HepG2 (cell line): Measurements from ENCODE around the gene RTN3. TPM values are rescaled to one million over a fixed set of nuclear protein-coding genes. Genes with fewer than 3 reads are reported as not detected.
A peak's percentile ranks its signal among the peaks of the same experiment; 100 is the strongest.

ENCODE experiments used
- ATAC-seq: fragments of 200-7000 bp; cut with Tn5 transposase; 3 replicates; pipeline ENCODE4 v1.9.1; 2020; ENCODE audit warnings: mild to moderate bottlenecking, moderate library complexity
- Bru-seq: library from RNA; stranded (reverse); fragments of 400-500 nt; gene quantifications from one replicate; lab custom pipeline; 2021; lab: Mats Ljungman, UMichigan
- BruChase-seq, 2 experiments: library from RNA; stranded (reverse); fragments of 400-500 nt; gene quantifications; one replicate each; lab custom pipeline; 2021; lab: Mats Ljungman, UMichigan
- BruUV-seq: library from RNA; stranded (reverse); fragments of 400-500 nt; replicated peaks from 2 replicates; lab custom pipeline; 2021; lab: Mats Ljungman, UMichigan
- CTCF ChIA-PET: fragments of 300-600 bp; formaldehyde crosslinking; extraction: SDS; loops from one replicate; lab custom pipeline; 2021; ENCODE audit warnings: low total read pairs, inconsistent platforms, low intra/inter-chr PET ratio; lab: Yijun Ruan, JAX
- POLR2A ChIA-PET: fragments of 350-600 bp; sonication (Branson Sonifier 250); formaldehyde crosslinking; loops from one replicate; lab custom pipeline; 2020; ENCODE audit warnings: antibody characterized with exemption, inconsistent platforms; lab: Yijun Ruan, JAX
- DNase-seq: peaks from one replicate; pipeline ENCODE4 v3.0.0-alpha.2; 2015; ENCODE audit warnings: low spot score
- FAIRE-seq: peaks from 3 replicates; lab custom pipeline; 2011; peaks lifted over from hg19 to GRCh38; lab: Jason Lieb, UNC
- H2AFZ ChIP-seq: one replicate; pipeline ENCODE4 v1.6.1; 2011; ENCODE audit warnings: low read length, inconsistent platforms
- H3K27ac ChIP-seq: fragments of 300-600 bp; 3 replicates; pipeline ENCODE4 v1.8.0; 2011; ENCODE audit warnings: mixed run types, mild to moderate bottlenecking, mixed read lengths, low read length, inconsistent platforms; ENCODE audit not compliant: insufficient read depth; ENCODE audit errors: extremely low read length
- H3K27me3 ChIP-seq, 2 experiments: fragments of 200-600 bp in 1 of 2; 2 replicates in 1 of 2; 3 replicates in 1 of 2; pipeline versions ENCODE4 v1.6.0 to v1.8.0; 2011; ENCODE audit warnings: low read length in 2 of 2, mild to moderate bottlenecking in 2 of 2, moderate library complexity in 2 of 2, inconsistent platforms in 1 of 2; ENCODE audit not compliant: insufficient read depth in 2 of 2, control insufficient read depth in 1 of 2
- H3K36me3 ChIP-seq, 2 experiments: fragments of 200-600 bp in 1 of 2; replicated peaks in 1 of 2; 2 replicates in 1 of 2; 3 replicates in 1 of 2; pipeline versions ENCODE4 v1.5.1 to v1.8.0; 2011; ENCODE audit warnings: low read length in 2 of 2, inconsistent platforms in 1 of 2; ENCODE audit not compliant: insufficient read depth in 2 of 2, control insufficient read depth in 1 of 2
- H3K4me1 ChIP-seq: 2 replicates; pipeline ENCODE4 v1.5.1; 2012; ENCODE audit warnings: low read length, inconsistent platforms; ENCODE audit not compliant: insufficient read depth
- H3K4me2 ChIP-seq: 2 replicates; pipeline ENCODE4 v1.6.0; 2011; ENCODE audit warnings: low read depth, low read length, inconsistent platforms
- H3K4me3 ChIP-seq, 3 experiments: fragments of 200-600 bp in 1 of 3; sonication (generic), shearing (Covaris generic) in 1 of 3; replicated peaks in 1 of 3; 2 replicates each; pipeline ENCODE4 v1.5.1; 2011 to 2016; ENCODE audit warnings: low read length in 3 of 3, inconsistent platforms in 2 of 3, low read depth in 2 of 3, mild to moderate bottlenecking in 2 of 3, control low read depth in 1 of 3, mixed read lengths in 1 of 3; ENCODE audit not compliant: insufficient read depth in 1 of 3
- H3K79me2 ChIP-seq: one replicate; pipeline ENCODE4 v1.6.1; 2011; ENCODE audit warnings: low read length, inconsistent platforms; ENCODE audit not compliant: insufficient read depth
- H3K9ac ChIP-seq: 2 replicates; pipeline ENCODE4 v1.6.0; 2011; ENCODE audit warnings: mild to moderate bottlenecking, low read depth, low read length, inconsistent platforms; ENCODE audit not compliant: insufficient read depth
- H3K9me3 ChIP-seq: 2 replicates; pipeline ENCODE4 v1.5.1; 2012; ENCODE audit warnings: mild to moderate bottlenecking, low read length
- H4K20me1 ChIP-seq: 2 replicates; pipeline ENCODE4 v1.6.0; 2011; ENCODE audit warnings: inconsistent platforms, mild to moderate bottlenecking, low read length, moderate library complexity; ENCODE audit not compliant: insufficient read depth
- DRAP1 ChIP-seq: IDR thresholded peaks from 2 replicates; pipeline ENCODE4 v1.6.1; 2016; ENCODE audit warnings: missing genetic modification reagents, missing compliant biosample characterization
- GATAD2A ChIP-seq: IDR thresholded peaks from 2 replicates; pipeline ENCODE4 v1.6.1; 2016
- GFI1 ChIP-seq: sonication (generic); formaldehyde crosslinking; IDR thresholded peaks from 2 replicates; pipeline ENCODE4 v1.5.0; 2020; ENCODE audit warnings: missing genetic modification reagents, mild to moderate bottlenecking, borderline replicate concordance
- KLF11 ChIP-seq: IDR thresholded peaks from 2 replicates; pipeline ENCODE4 v1.6.1; 2016; ENCODE audit warnings: missing compliant biosample characterization
- KLF6 ChIP-seq: IDR thresholded peaks from 2 replicates; pipeline ENCODE4 v1.8.0; 2016; ENCODE audit warnings: missing biosample characterization, missing genetic modification reagents
- LBX2 ChIP-seq: sonication (generic); formaldehyde crosslinking; IDR thresholded peaks from 2 replicates; pipeline ENCODE4 v1.5.0; 2020; ENCODE audit warnings: missing genetic modification reagents, mild to moderate bottlenecking, borderline replicate concordance
- NKX3-1 ChIP-seq: sonication (generic); formaldehyde crosslinking; IDR thresholded peaks from 2 replicates; pipeline ENCODE4 v1.5.0; 2020; ENCODE audit warnings: missing genetic modification reagents
- NONO ChIP-seq, 2 experiments: fragments of 450-650 bp in 1 of 2; sonication (generic) in 1 of 2; formaldehyde crosslinking in 1 of 2; IDR thresholded peaks in 1 of 2; conservative IDR thresholded peaks in 1 of 2; 2 replicates each; pipeline versions ENCODE4 v1.6.1 to v1.8.0; 2017 to 2022; ENCODE audit warnings: mild to moderate bottlenecking in 1 of 2, missing genetic modification reagents in 1 of 2, moderate library complexity in 1 of 2
- ZFP36 ChIP-seq: fragments of 150-350 bp; IDR thresholded peaks from 2 replicates; pipeline ENCODE4 v1.6.1; 2018; ENCODE audit warnings: borderline replicate concordance, low read length, low read depth; ENCODE audit not compliant: partially characterized antibody
- ZNF496 ChIP-seq: sonication (generic); formaldehyde crosslinking; IDR thresholded peaks from 2 replicates; pipeline ENCODE4 v1.8.1; 2023; ENCODE audit warnings: mild to moderate bottlenecking, moderate library complexity, missing genetic modification reagents; ENCODE audit not compliant: insufficient replicate concordance
- WGBS: methylation state at CpG from one replicate; pipeline ENCODE4 v1.1.6; 2017; ENCODE audit warnings: low lambda C conversion rate; 5-methylcytosine and 5-hydroxymethylcytosine counted together
- in situ Hi-C: cut with HindIII; loops from 2 replicates; pipeline ENCODE4 v1.10.0; 2017; ENCODE audit warnings: low pct_unique_long_range_greater_than_20kb; ENCODE audit not compliant: extremely low pct_ligation_motif_present
- intact Hi-C: fragments of 100-400 bp; cut with micrococcal nuclease; formaldehyde crosslinking; loops from one replicate; pipeline ENCODE4 v1.10.0; 2022; ENCODE audit not compliant: unreplicated experiment
- long read RNA-seq, 2 experiments: library from RNA in 1 of 2; library from polyadenylated mRNA in 1 of 2; stranded (forward) in 1 of 2; unstranded in 1 of 2; transcript quantifications; one replicate each; pipeline ENCODE4 v2.0.0, GENCODE V29; 2019 to 2022
- polyA minus RNA-seq, 3 experiments: library from RNA; depleted of rRNA, polyadenylated mRNA; stranded (reverse); fragments of >200 nt; gene quantifications; 2 replicates each; pipeline ENCODE4 v1.2.3, GENCODE V29; 2011; ENCODE audit warnings: low replicate concordance in 1 of 3
- polyA plus RNA-seq, 8 experiments: library from polyadenylated mRNA; depleted of rRNA in 3 of 8; stranded (reverse) in 7 of 8; unstranded in 1 of 8; fragments of >200 nt; fragmentation: Illumina TruSeq in 4 of 8; extraction: Trizol in 4 of 8; gene quantifications; 2 replicates each; pipeline versions ENCODE4 v1.2.1 to v1.2.3, GENCODE V29; 2011 to 2016; ENCODE audit warnings: low read depth in 4 of 8, missing spikeins in 1 of 8, mixed read lengths in 1 of 8; ENCODE audit not compliant: insufficient read depth in 1 of 8
- total RNA-seq, 5 experiments: library from RNA; depleted of rRNA; stranded (reverse); fragments of >200 nt; fragmentation: Illumina TruSeq; extraction: Trizol; gene quantifications; 2 replicates each; pipeline ENCODE4 v1.2.3, GENCODE V29; 2016; ENCODE audit warnings: low read depth in 1 of 5
- TF ChIP-seq, protein P1 (sequence below): IDR thresholded peaks from 2 replicates; pipeline ENCODE4 v1.6.1; 2016; ENCODE audit warnings: mild to moderate bottlenecking, missing biosample characterization, missing genetic modification reagents

Gene RTN3, protein sequence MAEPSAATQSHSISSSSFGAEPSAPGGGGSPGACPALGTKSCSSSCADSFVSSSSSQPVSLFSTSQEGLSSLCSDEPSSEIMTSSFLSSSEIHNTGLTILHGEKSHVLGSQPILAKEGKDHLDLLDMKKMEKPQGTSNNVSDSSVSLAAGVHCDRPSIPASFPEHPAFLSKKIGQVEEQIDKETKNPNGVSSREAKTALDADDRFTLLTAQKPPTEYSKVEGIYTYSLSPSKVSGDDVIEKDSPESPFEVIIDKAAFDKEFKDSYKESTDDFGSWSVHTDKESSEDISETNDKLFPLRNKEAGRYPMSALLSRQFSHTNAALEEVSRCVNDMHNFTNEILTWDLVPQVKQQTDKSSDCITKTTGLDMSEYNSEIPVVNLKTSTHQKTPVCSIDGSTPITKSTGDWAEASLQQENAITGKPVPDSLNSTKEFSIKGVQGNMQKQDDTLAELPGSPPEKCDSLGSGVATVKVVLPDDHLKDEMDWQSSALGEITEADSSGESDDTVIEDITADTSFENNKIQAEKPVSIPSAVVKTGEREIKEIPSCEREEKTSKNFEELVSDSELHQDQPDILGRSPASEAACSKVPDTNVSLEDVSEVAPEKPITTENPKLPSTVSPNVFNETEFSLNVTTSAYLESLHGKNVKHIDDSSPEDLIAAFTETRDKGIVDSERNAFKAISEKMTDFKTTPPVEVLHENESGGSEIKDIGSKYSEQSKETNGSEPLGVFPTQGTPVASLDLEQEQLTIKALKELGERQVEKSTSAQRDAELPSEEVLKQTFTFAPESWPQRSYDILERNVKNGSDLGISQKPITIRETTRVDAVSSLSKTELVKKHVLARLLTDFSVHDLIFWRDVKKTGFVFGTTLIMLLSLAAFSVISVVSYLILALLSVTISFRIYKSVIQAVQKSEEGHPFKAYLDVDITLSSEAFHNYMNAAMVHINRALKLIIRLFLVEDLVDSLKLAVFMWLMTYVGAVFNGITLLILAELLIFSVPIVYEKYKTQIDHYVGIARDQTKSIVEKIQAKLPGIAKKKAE
- total RNA-seq (2016; rRNA removed; fragmentation: Illumina TruSeq; extraction: Trizol) (25.3 and 32.2 TPM in 2 replicates), polyA plus RNA-seq (2011; rRNA removed) (40.9 and 41.1 TPM in 2 replicates), polyA minus RNA-seq (2011; rRNA and poly(A)+ RNA removed; ENCODE audit: low replicate concordance) (63.3 and 204 TPM in 2 replicates), Bru-seq, nascent RNA (percentile 65 among the genes with signal in this experiment), BruChase-seq, experiment 1, labeled RNA remaining after a 6-hour chase (percentile 79 among the genes with signal in this experiment), BruChase-seq, experiment 2, labeled RNA remaining after a 2-hour chase (percentile 71 among the genes with signal in this experiment)
- 6.0 and 7.1 TPM in 2 replicates for total RNA-seq (2016; cell fraction: cytosol; rRNA removed; fragmentation: Illumina TruSeq; extraction: Trizol; ENCODE audit: low read depth)
- 24.1 and 33.0 TPM in 2 replicates for total RNA-seq (2016; cell fraction: insoluble cytoplasmic fraction; rRNA removed; fragmentation: Illumina TruSeq; extraction: Trizol)
- total RNA-seq (2016; cell fraction: membrane; rRNA removed; fragmentation: Illumina TruSeq; extraction: Trizol) = 18.8 and 21.8 TPM in 2 replicates
- total RNA-seq (2016; cell fraction: nucleus; rRNA removed; fragmentation: Illumina TruSeq; extraction: Trizol) = 37.5 and 48.5 TPM in 2 replicates
- 27.7 and 44.5 TPM in 2 replicates for polyA plus RNA-seq (2011; cell fraction: cytosol; rRNA removed)
- 13.5 and 18.5 TPM in 2 replicates for polyA plus RNA-seq (2011; cell fraction: nucleus; rRNA removed)
- polyA plus RNA-seq (2012) = 63.0 and 66.0 TPM in 2 replicates
- polyA plus RNA-seq (2016; cell fraction: cytosol; fragmentation: Illumina TruSeq; extraction: Trizol; ENCODE audit: low read depth) = 11.5 and 12.5 TPM in 2 replicates
- 44.2 and 48.6 TPM in 2 replicates for polyA plus RNA-seq (2016; cell fraction: insoluble cytoplasmic fraction; fragmentation: Illumina TruSeq; extraction: Trizol; ENCODE audit: low read depth)
- polyA plus RNA-seq (2016; cell fraction: membrane; fragmentation: Illumina TruSeq; extraction: Trizol; ENCODE audit: low read depth) = 24.5 and 24.9 TPM in 2 replicates
- 94.3 and 102 TPM in 2 replicates for polyA plus RNA-seq (2016; cell fraction: nucleus; fragmentation: Illumina TruSeq; extraction: Trizol; ENCODE audit: insufficient read depth, low read depth)
- polyA minus RNA-seq (2011; cell fraction: cytosol; rRNA and poly(A)+ RNA removed) = 40.9 and 50.4 TPM in 2 replicates
- 16.9 and 23.7 TPM in 2 replicates for polyA minus RNA-seq (2011; cell fraction: nucleus; rRNA and poly(A)+ RNA removed)
- long read RNA-seq, experiment 1, transcript RTN3-208 (7 exons, 2,532 nt) = major isoform, 141 of 158 reads
- long read RNA-seq, experiment 1, partial matches to known transcripts = 8 of 158 reads
- long read RNA-seq, experiment 1, other reads (novel, unspliced or antisense) = 5 of 158 reads
- long read RNA-seq, experiment 2, transcript RTN3-208 (7 exons, 2,532 nt) = major isoform, 128 of 218 reads
- long read RNA-seq, experiment 2, transcript RTN3-203 (6 exons, 2,524 nt) = minor isoform, 7 of 218 reads
- long read RNA-seq, experiment 2, partial matches to known transcripts = 77 of 218 reads
- long read RNA-seq, experiment 2, other reads (novel, unspliced or antisense) = 6 of 218 reads

GRCh38 chr11:63681321-63682065 is at the start of gene RTN3:
Gene RTN3, plus strand, starts transcription at chr11:63681500. Its CDS starts 137 bp downstream, at chr11:63681637.
- FAIRE-seq (no peak), DNase-seq (peak; percentile 91), ATAC-seq (peak; percentile 89)
- in situ Hi-C loops (no loop called here), intact Hi-C loops (loop anchor here (5.0 kb wide), 1 partner anchor 56 kb away; no protein-coding TSS in a partner anchor)
- peak within 1 kb of the TSS; percentile 78 to 83 (median 79) for H3K4me3 ChIP-seq
- CTCF ChIA-PET = no interaction called here
- BruUV-seq = no TSS peak
- no peaks in the 10 kb centered on the region; the same call in 1 of the 2 replicates for H4K20me1 ChIP-seq
- POLR2A ChIA-PET = interaction anchor here (0.6 to 2.8 kb wide), 16 partner anchors 8 to 674 kb away, joined by 3 to 16 read pairs (median 3); partner anchors contain the start of gene ZFTA
- peak within 1 kb of the TSS; percentile 92 for H3K4me2 ChIP-seq
- peaks cover 28% of the 10 kb centered on the region for H3K4me1 ChIP-seq
- H3K9ac ChIP-seq = peak within 1 kb of the TSS; percentile 77
- peak within 1 kb of the TSS; percentile 96 for H2AFZ ChIP-seq
- under 1% methylated on average over 46 of the region's 74 CpGs for WGBS
- no peaks in the 10 kb centered on the region for H3K36me3 ChIP-seq
- H3K79me2 ChIP-seq = peaks cover 27% of the 10 kb centered on the region
- no peaks in the 10 kb centered on the region for H3K9me3 ChIP-seq
- H3K27ac ChIP-seq = peak within 1 kb of the TSS; percentile 86
- H3K27me3 ChIP-seq = peaks cover 0 to 4% of the 10 kb centered on the region in 2 experiments; a peak in 2 of 5 replicates
- no peak; the same call in 1 of the 2 replicates for TF ChIP-seq NKX3-1 (CRISPR knock-in tag)
- TF ChIP-seq GATAD2A (CRISPR knock-in tag) = no peak
- no peak for TF ChIP-seq ZNF496 (CRISPR knock-in tag)
- TF ChIP-seq, protein P1, sequence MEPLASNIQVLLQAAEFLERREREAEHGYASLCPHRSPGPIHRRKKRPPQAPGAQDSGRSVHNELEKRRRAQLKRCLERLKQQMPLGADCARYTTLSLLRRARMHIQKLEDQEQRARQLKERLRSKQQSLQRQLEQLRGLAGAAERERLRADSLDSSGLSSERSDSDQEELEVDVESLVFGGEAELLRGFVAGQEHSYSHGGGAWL (CRISPR knock-in tag) = 0 out of 2 replicates have a peak, but pooled peaks have one; percentile 52
- no peak for TF ChIP-seq KLF11 (CRISPR knock-in tag)
- 0 out of 2 replicates have a peak, but pooled peaks have one; percentile 6 for TF ChIP-seq GFI1 (CRISPR knock-in tag)
- no peak for TF ChIP-seq NONO (IDR thresholded peaks at IDR 0.05)
- TF ChIP-seq NONO (CRISPR knock-in tag; conservative IDR thresholded peaks at IDR 0.05) = 0 out of 2 replicates have a peak, but pooled peaks have one; percentile 44
- TF ChIP-seq DRAP1 (CRISPR knock-in tag) = peak; percentile 67
- peak; percentile 77 for TF ChIP-seq KLF6 (CRISPR knock-in tag)
- peak; percentile 24; the same call in 1 of the 2 replicates for TF ChIP-seq LBX2 (CRISPR knock-in tag)
- no peak for TF ChIP-seq ZFP36
